Colonic mucosa (tissue), 4 donors: ENCODE results near the gene DISC1. TPM values are rescaled to one million over a fixed set of nuclear protein-coding genes. Genes with fewer than 3 reads are reported as not detected.

ENCODE experiments used
- DNase-seq: peaks from one replicate; pipeline ENCODE4 v3.0.0-alpha.2; 2020
- H3K27ac ChIP-seq: fragments of 200-600 bp; one replicate; pipeline ENCODE4 v1.8.0; 2021
- H3K27me3 ChIP-seq: fragments of 200-600 bp; one replicate; pipeline ENCODE4 v1.8.0; 2021
- H3K36me3 ChIP-seq: fragments of 200-600 bp; one replicate; pipeline ENCODE4 v1.8.0; 2021
- H3K4me1 ChIP-seq: fragments of 200-600 bp; one replicate; pipeline ENCODE4 v1.8.0; 2021; ENCODE audit warnings: mild to moderate bottlenecking
- H3K4me3 ChIP-seq: fragments of 200-600 bp; one replicate; pipeline ENCODE4 v1.8.0; 2021
- H3K9ac ChIP-seq, 2 donors: one replicate each; pipeline ENCODE4 v1.7.0; 2013; ENCODE audit warnings: control low read depth in 2 of 2, low read depth in 2 of 2, low read length in 2 of 2
- H3K9me3 ChIP-seq: fragments of 200-600 bp; one replicate; pipeline ENCODE4 v1.8.0; 2021
- intact Hi-C: fragments of 100-400 bp; cut with DNase I; formaldehyde crosslinking; loops from one replicate; pipeline ENCODE4 v1.14.1; 2022
- total RNA-seq, 2 donors: library from RNA; stranded (reverse); fragmentation: NEBNext Ultra II Directional in 1 of 2; extraction: Animal tissue kit (Norgen Biotek cat#: 25700) in 1 of 2; gene quantifications; one replicate each; pipeline ENCODE4 v1.2.1, GENCODE V29; 2021
- TF ChIP-seq, protein P1 (sequence below): fragments of 200-600 bp; IDR thresholded peaks from one replicate; pipeline ENCODE4 v1.8.0; 2022; ENCODE audit warnings: antibody characterized with exemption, mild to moderate bottlenecking
- donor health status: healthy.
- donor health status: DM: no; HTN: no; CAD: no.
- donor health status: DM: no; HTN: no; CAD: no.

The DISC1 gene
- total RNA-seq, 2 donors from 2014 or later, result 3.4 to 5.3 TPM

DNA sequence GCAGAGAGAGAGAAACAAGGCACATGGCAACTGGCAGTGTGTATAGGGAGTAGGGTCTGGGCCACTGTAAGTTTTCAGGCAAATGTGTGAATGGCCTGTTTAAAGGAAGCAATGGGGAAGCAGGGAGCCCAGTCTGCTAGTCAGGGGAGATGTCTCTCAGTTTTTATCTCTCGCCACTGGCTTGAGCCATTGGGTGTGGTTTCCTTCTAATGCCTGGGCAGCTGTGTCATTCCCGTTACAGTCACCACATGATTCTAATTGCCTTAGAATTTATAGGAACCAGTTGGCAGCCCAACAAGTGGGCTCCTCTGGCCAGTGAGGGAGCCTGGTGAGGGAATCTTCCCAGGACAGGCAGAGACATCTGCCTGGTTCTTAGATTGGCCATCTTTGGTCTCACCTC is 182.4 kb downstream of the DISC1 start:
- Histone ChIP-seq H3K36me3 (no peaks in the 10 kb centered on the region), H3K27me3 (no peaks in the 10 kb centered on the region), H3K4me1 (no peaks in the 10 kb centered on the region), H3K4me3 (no peak overlapping the region), H3K9me3 (no peaks in the 10 kb centered on the region), H3K9ac (no peak overlapping the region), H3K27ac (no peak overlapping the region)
- intact Hi-C loops, result no loop called here
- TF ChIP-seq, protein P1, sequence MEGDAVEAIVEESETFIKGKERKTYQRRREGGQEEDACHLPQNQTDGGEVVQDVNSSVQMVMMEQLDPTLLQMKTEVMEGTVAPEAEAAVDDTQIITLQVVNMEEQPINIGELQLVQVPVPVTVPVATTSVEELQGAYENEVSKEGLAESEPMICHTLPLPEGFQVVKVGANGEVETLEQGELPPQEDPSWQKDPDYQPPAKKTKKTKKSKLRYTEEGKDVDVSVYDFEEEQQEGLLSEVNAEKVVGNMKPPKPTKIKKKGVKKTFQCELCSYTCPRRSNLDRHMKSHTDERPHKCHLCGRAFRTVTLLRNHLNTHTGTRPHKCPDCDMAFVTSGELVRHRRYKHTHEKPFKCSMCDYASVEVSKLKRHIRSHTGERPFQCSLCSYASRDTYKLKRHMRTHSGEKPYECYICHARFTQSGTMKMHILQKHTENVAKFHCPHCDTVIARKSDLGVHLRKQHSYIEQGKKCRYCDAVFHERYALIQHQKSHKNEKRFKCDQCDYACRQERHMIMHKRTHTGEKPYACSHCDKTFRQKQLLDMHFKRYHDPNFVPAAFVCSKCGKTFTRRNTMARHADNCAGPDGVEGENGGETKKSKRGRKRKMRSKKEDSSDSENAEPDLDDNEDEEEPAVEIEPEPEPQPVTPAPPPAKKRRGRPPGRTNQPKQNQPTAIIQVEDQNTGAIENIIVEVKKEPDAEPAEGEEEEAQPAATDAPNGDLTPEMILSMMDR, result no peak
- no peak for DNase-seq

DNA sequence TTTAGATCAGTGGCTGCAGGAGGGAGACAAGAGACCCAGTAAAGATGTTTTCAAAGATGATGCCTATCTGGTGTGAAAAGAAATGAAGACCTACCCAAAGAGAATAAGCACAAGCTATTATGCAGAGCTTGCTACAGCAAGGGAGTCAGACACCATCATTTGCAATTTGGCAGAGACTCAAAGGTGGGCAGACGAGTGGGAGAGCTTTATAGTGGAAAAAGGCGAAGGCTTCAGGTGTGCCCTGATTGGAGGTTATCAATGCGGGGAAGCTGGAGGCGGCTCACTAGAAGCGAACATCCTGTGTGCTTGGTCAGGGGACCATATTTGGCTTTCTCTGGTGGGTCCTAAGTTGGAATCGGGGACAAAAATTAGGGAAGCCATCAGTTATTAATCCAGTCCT is 183.8 kb downstream of the DISC1 start:
- Histone ChIP-seq H3K9me3 (no peaks in the 10 kb centered on the region), H3K27ac (no peak overlapping the region), H3K9ac (no peak overlapping the region), H3K4me3 (no peak overlapping the region), H3K4me1 (no peaks in the 10 kb centered on the region), H3K36me3 (no peaks in the 10 kb centered on the region), H3K27me3 (no peaks in the 10 kb centered on the region)
- intact Hi-C loops, result no loop called here
- TF ChIP-seq, protein P1, result no peak
- DNase-seq, result no peak

DNA sequence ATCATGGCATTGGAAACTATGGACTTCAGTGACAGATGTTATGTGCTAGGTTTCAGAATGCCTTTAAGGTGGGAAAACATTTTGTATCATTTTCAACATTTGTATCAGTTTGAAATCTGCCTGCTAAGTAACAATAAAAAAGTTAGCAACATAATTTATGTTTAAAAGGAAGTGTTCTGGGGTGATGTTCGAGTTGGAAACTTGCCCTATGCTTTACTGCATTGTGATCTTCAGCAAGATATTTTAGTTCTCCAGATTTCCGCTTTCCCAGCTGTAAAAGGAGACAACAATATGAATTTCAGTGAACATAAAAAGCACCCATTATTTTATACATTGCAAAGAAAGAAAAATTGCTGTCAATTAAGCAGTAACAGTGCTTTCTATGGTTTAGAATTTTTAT is 187.4 kb downstream of the DISC1 start:
- no peak overlapping the region for H3K9ac ChIP-seq
- H3K4me3 ChIP-seq, result no peak overlapping the region
- intact Hi-C loops, result no loop called here
- H3K9me3 ChIP-seq, result no peaks in the 10 kb centered on the region
- TF ChIP-seq, protein P1, result no peak
- no peaks in the 10 kb centered on the region for H3K4me1 ChIP-seq
- H3K36me3 ChIP-seq, result no peaks in the 10 kb centered on the region
- no peak for DNase-seq
- H3K27ac ChIP-seq, result no peak overlapping the region
- H3K27me3 ChIP-seq, result no peaks in the 10 kb centered on the region

- TF ChIP-seq, protein P1, result no peak
- no peaks in the 10 kb centered on the region for H3K36me3 ChIP-seq
- no peaks in the 10 kb centered on the region for H3K9me3 ChIP-seq
- no peak overlapping the region for H3K9ac ChIP-seq
- no peak overlapping the region for H3K4me3 ChIP-seq
- H3K27ac ChIP-seq, result no peak overlapping the region
- DNase-seq, result no peak
- no peaks in the 10 kb centered on the region for H3K27me3 ChIP-seq
- no peaks in the 10 kb centered on the region for H3K4me1 ChIP-seq
- intact Hi-C loops, result no loop called here
Measured at GRCh38 chr1:231814521-231814920, 187.9 kb downstream of the DISC1 start.

DNA sequence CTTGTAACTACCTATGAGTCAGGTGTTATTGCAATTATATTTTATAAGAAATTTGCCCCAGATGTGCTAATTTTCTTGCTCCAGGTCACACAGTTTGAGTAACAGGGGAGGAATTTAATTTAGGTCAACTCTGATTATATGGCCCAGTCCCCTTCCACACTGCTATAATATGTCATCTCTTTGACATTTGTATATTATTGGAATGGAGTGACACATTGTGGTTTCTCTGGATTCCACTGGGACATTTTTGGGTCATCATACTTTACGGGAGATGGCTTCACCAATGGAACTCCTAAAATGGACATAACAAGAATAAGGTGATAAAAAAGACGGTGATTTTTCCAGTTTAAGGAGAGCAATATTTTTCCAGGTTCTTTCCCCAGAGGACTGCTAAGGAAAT is 191.2 kb downstream of the DISC1 start:
- no peak overlapping the region for H3K27ac ChIP-seq
- no peaks in the 10 kb centered on the region for H3K27me3 ChIP-seq
- DNase-seq, result no peak
- TF ChIP-seq, protein P1, result no peak
- H3K4me1 ChIP-seq, result no peaks in the 10 kb centered on the region
- no peaks in the 10 kb centered on the region for H3K36me3 ChIP-seq
- no peak overlapping the region for H3K9ac ChIP-seq
- no peak overlapping the region for H3K4me3 ChIP-seq
- no peaks in the 10 kb centered on the region for H3K9me3 ChIP-seq
- intact Hi-C loops, result no loop called here

DNA sequence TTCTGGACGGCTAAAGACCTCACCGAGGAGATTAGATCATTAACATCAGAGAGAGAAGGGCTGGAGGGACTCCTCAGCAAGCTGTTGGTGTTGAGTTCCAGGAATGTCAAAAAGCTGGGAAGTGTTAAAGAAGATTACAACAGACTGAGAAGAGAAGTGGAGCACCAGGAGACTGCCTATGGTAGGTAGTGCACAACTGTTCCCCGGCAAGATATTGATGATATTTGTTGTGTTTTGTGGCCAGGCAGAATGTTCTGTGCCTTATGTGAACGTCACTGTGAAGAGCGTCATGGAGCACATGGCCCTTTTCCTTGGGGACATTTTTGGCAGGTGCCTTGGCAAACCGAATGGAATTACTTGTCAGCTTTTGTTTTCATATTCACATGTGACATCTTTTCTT is 191.7 kb downstream of the DISC1 start:
- Histone ChIP-seq H3K27ac (no peak overlapping the region), H3K36me3 (no peaks in the 10 kb centered on the region), H3K27me3 (no peaks in the 10 kb centered on the region), H3K9me3 (no peaks in the 10 kb centered on the region), H3K4me1 (no peaks in the 10 kb centered on the region), H3K9ac (no peak overlapping the region), H3K4me3 (no peak overlapping the region)
- no peak for DNase-seq
- intact Hi-C loops, result no loop called here
- TF ChIP-seq, protein P1, result no peak
